Measurements from ENCODE around the gene CLEC17A.
"Not testable (repeated sequence)": the region's sequence is repeated elsewhere in the genome, so short reads cannot be mapped to it uniquely, and the experiment has no call there.

The CLEC17A gene

GRCh38 chr19:14544047-14544446, 38.8 kb upstream of the CLEC17A start:
- ChIA-PET POLR2A (no interaction called here), CTCF (interaction anchor here (7.2 kb wide), 1 partner anchor 12 kb away, joined by 70 read pairs; no protein-coding TSS in a partner anchor)
- no peak for DNase-seq (ENCODE audit: low read depth, low spot score)
- TF ChIP-seq CTCF (IDR thresholded peaks at IDR 0.05; ENCODE audit: insufficient read depth, low read length, missing control alignments) = no peak
- H3K4me3 ChIP-seq (ENCODE audit: low read depth, low read length) = no peak overlapping the region

- no peak overlapping the region for H3K4me3 ChIP-seq (ENCODE audit: low read depth, low read length)
- POLR2A ChIA-PET = no interaction called here
- CTCF ChIA-PET = interaction anchor here (7.2 kb wide), 1 partner anchor 11 kb away, joined by 70 read pairs; no protein-coding TSS in a partner anchor
- DNase-seq (ENCODE audit: low read depth, low spot score) = no peak
- TF ChIP-seq CTCF (IDR thresholded peaks at IDR 0.05; ENCODE audit: insufficient read depth, low read length, missing control alignments) = no peak
Observed at GRCh38 chr19:14544977-14545715, 37.7 kb upstream of the CLEC17A start.

- DNase-seq (ENCODE audit: low read depth, low spot score) = no peak
- no peak for TF ChIP-seq CTCF (IDR thresholded peaks at IDR 0.05; ENCODE audit: insufficient read depth, low read length, missing control alignments)
- no peak overlapping the region for H3K4me3 ChIP-seq (ENCODE audit: low read depth, low read length)
- ChIA-PET CTCF (interaction anchor here (7.2 kb wide), 1 partner anchor 10 kb away, joined by 70 read pairs; no protein-coding TSS in a partner anchor), POLR2A (no interaction called here)
Observed at GRCh38 chr19:14545716-14546082, 37.2 kb upstream of the CLEC17A start.

- ChIA-PET POLR2A (no interaction called here), CTCF (interaction anchor here (0.6 to 1.3 kb wide), 8 partner anchors 10 to 44 kb away, joined by 3 to 5 read pairs (median 4); partner anchors contain the start of gene NDUFB7)
Observed at GRCh38 chr19:14550201-14550754, 32.6 kb upstream of the CLEC17A start.

GRCh38 chr19:14551134-14552005, 31.5 kb upstream of the CLEC17A start:
- CTCF ChIA-PET = interaction anchor here (0.6 to 1.2 kb wide), 6 partner anchors 9 to 700 kb away, joined by 3 to 5 read pairs (median 3); no protein-coding TSS in a partner anchor
- POLR2A ChIA-PET; DNase-seq (ENCODE audit: low read depth, low spot score); H3K4me3 ChIP-seq (ENCODE audit: low read depth, low read length): not testable (repeated sequence)
- peak; percentile 37 for TF ChIP-seq CTCF (IDR thresholded peaks at IDR 0.05; ENCODE audit: insufficient read depth, low read length, missing control alignments)

More at GRCh38 chr19:14550201-14550754, 32.6 kb upstream of the CLEC17A start:
- no peak for DNase-seq (ENCODE audit: low read depth, low spot score)
- TF ChIP-seq CTCF (IDR thresholded peaks at IDR 0.05; ENCODE audit: insufficient read depth, low read length, missing control alignments) = no peak
- no peak overlapping the region for H3K4me3 ChIP-seq (ENCODE audit: low read depth, low read length)

GRCh38 chr19:14552006-14552360, 30.9 kb upstream of the CLEC17A start:
- POLR2A ChIA-PET; DNase-seq (ENCODE audit: low read depth, low spot score); H3K4me3 ChIP-seq (ENCODE audit: low read depth, low read length): not testable (repeated sequence)
- CTCF ChIA-PET = interaction anchor here (0.6 to 1.2 kb wide), 2 partner anchors 15 to 700 kb away, joined by 3 read pairs; no protein-coding TSS in a partner anchor
